SKM-1 treated with dmso at 0.1 percent for 144 hours (cell line): Measurements from ENCODE around the gene XAGE5.
"Not testable (repeated sequence)": the region's sequence is repeated elsewhere in the genome, so short reads cannot be mapped to it uniquely, and the experiment has no call there.

Experiments used
- DNase-seq: peaks from one replicate; lab custom pipeline; 2025; ENCODE audit not compliant: unreplicated experiment; lab: John Stamatoyannopoulos, UW

The XAGE5 gene, protein sequence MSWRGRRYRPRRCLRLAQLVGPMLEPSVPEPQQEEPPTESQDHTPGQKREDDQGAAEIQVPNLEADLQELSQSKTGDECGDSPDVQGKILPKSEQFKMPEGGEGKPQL

DNA sequence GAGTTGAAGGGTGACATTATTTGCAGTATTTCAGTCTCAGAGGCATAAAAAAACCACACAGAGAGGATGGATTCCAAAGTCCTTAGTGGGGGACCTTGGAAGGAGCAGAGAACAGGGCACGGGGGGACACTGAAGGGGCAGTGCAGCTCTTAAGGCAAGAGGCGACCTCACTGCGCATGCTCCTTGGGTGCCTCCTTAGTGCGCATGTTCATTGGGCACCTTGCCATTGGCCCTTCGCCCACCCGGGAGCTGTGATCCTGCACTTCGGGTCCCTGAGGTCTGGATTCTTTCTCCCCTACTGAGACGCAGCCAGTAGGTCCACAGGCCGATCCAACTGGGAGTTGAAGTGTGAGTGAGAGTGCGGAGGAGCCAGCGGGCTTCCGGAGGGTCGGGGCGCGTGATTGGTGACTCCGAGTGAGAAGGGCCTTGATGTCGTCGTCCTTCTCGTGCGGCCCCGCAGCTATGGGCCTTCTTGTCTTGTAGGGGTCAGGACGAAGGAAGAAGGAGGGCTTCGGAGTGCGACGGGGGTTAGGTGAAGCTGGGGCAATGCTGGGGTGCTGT is at the start of gene XAGE5:
TSS of gene XAGE5 (plus strand) at position 223 of the 561 bp plus-strand sequence. CDS start 1,280 bp downstream, outside the sequence.
- no peak for DNase-seq

DNA sequence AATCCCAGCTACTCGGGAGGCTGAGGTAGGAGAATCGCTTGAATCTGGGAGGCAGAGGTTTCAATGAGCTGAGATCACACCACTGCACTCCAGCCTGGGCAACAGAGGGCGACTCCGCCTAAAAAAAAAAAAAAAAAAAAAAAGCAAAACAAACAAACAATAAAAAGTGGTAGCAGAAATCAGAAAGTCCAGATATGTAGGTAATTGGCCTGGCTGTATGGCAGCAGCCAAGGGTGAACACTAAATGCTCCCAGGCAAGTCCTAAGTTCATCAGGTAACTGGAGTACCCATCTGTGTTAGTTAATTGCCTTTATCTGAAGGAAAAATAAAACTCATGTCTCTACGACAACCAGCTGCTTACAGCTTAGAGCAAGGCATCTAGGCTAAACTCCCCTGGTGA is 45.1 kb upstream of the XAGE5 start:
- not testable (repeated sequence) for DNase-seq

DNA sequence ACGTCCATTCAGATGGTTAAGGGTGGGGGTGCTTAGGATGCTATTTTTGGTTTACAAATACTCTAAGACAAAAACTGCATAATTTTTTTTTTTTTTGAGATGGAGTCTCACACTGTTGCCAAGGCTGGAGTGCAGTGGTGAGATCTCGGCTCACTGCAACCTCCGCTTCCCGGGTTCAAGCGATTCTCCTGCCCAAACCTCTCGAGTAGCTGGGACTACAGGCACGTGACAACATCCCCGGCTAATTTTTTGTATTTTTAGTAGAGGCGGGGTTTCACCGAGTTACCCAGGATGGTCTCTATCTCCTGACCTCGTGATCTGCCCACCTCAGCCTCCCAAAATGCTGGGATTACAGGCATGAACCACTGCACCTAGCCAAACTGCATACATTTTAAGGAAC is 37.6 kb upstream of the XAGE5 start:
- not testable (repeated sequence) for DNase-seq

DNA sequence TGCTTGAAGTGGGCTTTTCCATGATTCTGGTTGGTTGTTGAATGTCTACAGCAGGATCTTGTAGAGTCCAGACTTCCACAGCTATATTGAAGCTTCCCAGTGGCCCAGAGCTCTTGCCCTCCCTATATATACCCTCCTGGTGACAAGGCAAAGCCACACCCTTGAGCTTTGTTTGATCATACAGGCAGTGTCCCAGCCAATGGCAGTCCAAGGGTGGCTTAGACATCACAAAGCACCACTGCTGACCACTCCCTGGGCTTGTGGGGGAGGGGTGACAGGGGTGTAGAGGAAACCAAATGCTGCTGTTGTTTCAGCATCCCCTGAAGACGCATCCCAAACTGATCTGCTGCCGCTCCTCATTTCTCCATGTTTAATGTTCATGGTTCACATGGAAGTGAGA is 13.8 kb upstream of the XAGE5 start, which contains the start of gene SPANXN5:
TSS of gene SPANXN5 (minus strand) at position 101 of the 400 bp plus-strand sequence. CDS start at position 22, 79 bp downstream.
- not testable (repeated sequence) for DNase-seq

DNA sequence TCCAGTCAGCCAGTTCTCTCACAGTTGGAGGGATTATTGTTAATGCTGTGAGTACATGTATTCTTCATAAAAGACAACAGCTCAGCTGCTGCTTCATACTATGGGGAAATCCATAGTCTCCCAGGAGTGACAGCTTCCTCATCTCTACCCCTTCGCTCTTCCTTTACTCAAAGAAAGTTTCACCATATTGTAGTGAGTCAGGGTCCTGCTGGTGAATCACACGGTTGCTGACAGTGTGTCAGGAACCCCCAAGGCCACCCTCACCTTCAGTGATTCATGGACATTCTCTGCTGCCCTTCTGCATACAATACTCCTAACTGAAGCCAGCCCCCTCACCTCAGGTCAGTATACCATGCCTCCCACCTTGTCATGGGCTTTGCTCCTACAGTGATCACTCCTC is 6.2 kb upstream of the XAGE5 start:
- not testable (repeated sequence) for DNase-seq

GRCh38 chrX:52819788-52820187 is 8.7 kb downstream of the XAGE5 start:
- no peak for DNase-seq

GRCh38 chrX:52821079-52821760 is 10.1 kb downstream of the XAGE5 start:
- DNase-seq = no peak

DNA sequence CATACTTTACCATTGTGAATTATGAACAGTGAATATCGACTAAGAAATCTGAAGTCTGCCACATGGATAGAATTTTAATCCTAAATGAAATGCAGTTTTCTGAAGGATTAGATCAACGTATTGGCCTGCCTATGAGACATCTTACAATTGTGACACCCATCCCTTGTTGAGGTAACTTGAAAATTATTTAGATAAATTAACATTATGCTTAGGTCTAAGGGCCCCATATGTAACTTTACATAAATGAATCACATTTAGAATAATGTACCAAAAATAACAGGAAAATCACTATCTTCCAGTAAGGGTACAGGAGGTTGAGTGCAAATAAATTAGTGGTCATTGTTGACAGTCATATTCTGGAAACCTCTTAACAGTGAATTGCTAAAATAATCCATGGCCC is 13.5 kb downstream of the XAGE5 start:
- no peak for DNase-seq

DNA sequence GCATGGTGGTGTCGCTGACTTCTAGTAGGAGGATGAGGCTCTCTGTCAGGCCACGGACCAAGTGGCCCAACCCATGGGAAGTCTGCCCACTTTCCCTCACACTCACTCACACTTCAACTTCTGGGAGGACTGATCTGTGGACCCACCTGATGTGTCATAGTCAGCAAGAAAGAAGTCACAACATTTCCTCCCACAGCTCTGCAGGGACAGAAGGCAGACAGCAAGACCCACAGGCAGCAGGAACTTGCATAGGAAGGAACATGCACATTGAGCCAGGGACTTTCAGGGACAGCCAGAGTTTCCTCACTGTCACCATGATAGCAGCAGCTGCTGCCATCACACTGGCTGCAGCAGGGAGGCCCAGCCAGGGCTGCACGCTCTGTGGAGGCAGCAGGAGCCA is 19.5 kb downstream of the XAGE5 start:
- DNase-seq = no peak

DNA sequence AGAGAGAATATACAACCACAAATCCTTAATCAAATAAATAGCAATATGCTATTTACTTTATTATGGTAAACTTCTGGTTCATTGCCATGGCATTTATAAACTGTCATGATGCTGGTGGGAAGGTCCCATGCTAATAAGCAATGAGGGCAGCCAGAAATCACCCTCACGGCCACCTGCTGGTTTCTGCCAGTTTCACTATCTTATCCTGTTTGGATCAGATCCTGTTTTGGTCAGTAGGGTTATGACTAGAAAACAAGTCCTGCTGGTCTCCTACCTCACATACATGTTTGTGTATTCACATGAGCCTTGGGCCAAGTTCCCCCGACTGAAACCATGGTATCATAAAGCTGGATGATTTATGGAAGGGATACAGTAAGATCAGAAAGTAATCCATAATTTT is 28.1 kb downstream of the XAGE5 start:
- DNase-seq = no peak

- not testable (repeated sequence) for DNase-seq
Measured at GRCh38 chrX:52843619-52844018, 32.5 kb downstream of the XAGE5 start.

DNA sequence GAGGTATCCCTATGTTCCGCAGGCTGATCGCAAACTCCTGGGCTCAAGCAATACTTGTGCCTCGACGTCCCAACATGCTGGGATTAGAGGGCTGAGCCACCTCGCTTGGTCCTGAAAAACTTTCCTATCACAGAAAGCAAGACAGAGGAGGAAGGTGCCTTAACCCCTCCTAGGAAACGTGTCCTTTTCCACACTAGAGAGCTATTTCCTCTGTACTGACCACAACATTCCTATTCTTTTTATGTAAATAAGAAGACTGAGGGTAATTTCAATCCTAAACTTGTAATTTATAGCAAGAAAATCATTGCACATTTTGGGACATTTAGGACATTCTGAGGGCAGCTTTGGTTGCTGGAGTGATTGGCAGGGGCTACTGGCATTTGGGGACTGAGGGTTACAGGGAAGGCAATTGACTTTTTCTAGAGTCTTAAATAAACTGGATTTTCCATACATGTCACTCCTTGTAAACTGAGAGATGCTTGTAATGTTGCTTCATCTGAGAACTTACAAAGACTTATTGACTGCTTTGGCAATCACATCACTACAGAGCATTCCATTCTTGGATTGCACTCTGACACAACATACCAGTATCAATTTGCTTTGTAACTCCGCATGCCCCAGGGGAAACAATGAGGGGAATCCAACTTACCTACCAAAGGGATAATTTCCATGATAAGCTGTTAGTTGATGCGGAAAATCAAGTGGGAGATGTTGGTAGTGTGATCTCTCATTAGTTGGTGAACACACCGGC is 41.2 kb downstream of the XAGE5 start:
- DNase-seq = no peak

GRCh38 chrX:52856991-52857525 is 46.0 kb downstream of the XAGE5 start:
- DNase-seq = not testable (repeated sequence)

DNA sequence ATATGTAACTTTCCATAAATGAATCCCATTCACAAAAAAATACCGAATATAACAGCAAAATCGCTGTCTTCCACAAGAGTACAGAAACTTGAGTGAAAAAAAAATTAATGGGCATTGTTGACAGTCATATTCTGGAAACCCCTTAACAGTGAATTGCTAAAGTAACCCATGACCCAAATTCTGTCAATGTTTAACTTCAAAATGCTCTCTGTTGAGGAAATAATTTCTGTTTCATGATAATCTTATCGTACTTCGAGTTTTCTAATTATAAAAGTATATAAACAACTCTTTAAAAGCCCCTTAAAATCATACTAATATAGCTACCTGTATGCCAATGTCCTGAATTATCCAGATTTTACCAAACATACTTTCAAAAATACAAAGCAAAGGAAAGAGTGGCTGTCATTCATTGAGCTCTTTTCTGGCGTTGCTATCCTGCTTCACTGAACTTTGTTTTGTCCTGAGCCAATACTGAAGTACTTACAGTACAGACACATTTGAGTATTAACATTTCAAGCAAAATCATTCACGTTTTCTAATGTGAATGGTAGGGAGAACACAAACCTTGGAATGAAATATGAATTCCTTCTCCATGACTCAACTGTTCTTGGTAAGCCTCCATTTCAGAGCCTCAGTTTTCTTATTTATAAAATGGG is 54.4 kb downstream of the XAGE5 start:
- DNase-seq = no peak
